Smooth muscle cell of the brain vasculature (primary cell): ENCODE results near the gene UBXN11.
"Not testable (repeated sequence)": the region's sequence is repeated elsewhere in the genome, so short reads cannot be mapped to it uniquely, and the experiment has no call there.

ENCODE experiments used
- DNase-seq: peaks from one replicate; pipeline ENCODE4 v3.0.0-alpha.2; 2012; ENCODE audit warnings: low read depth, low spot score

The UBXN11 gene

DNA sequence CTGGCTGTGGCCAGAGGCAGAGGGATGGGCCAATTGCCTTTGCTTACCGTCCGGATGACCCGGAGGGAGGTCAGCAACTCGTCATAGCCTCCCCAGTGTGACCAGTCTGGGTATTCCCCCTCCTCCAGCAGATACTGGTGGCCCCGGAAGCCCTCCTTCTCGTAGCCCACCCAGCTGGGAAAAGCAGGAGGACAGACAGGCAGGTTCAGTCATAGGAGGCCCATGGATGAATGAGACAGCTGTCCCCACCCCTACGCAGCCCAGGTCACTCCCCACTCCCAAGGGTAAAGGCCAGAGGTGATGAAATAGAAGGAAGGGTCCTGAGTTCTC, 30.7 kb upstream of the UBXN11 start:
- DNase-seq: no peak

DNA sequence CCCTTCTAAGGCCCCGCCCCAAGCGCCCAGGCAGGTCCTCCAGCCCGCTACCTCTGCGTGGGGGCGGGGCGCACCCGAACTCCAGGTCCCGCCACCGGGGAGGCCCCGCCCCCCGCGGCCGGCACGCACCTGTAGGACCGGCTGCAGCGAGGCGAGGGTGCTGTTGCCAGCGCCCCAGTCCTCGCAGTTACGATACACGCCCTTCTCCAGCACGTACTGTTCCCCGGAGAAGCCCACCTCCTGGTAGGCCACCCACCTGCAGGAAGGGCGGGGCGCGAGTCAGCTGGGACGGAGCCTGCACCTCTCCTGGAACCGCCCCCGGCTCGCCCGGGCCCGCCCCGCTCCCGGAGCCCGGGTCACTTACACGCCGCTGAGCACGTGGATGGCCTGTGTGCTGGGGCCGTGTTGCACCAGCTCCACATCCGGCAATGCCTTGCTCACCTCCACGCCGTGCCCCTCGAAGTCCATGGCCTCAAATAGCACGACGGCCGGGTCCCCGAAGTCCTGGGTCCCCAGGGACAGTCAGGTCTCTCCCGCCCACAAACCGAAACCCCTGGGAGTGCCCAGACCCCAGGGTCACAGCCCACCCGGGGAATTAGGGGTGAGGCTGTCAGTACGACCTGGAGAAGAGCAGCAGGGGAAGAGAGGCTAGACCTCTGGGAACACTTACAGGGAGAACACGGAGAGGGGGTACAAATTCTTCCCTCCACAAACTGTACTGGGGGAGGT, 30.2 kb upstream of the UBXN11 start:
- no peak for DNase-seq

DNA sequence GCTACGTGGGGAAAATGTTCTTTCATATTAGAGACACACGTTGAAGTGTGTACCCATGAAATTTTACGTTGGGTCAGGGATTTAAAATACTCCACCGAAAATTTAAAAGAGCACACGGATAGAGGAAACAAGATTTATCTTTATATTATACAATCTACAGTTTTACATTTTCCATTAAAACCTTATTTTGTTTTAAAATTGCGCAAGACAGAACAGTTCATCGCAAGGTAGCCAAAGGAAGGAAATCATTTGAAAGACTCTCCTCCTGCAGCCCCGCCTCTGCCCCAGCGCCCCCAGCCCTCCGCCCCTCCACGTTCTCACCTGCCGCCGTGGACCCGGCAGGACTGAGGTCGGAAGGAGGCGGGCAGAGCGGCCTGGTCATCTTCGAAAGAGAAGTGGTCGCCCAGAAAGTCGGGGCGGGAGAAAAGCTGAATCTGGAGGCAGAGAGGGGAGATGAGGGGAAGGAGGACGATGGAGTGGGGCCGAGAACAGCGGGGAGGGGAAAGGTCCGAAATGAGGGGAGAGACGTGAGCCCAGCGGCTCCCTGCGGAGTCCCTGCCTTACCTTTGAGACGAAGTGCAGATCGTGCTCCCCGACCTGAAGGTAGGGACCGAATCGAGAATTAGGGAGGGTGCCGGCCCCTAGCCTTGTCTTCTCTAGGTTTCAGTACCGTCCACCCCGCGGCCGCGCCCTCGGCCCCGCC, 29.5 kb upstream of the UBXN11 start:
- DNase-seq: no peak

DNA sequence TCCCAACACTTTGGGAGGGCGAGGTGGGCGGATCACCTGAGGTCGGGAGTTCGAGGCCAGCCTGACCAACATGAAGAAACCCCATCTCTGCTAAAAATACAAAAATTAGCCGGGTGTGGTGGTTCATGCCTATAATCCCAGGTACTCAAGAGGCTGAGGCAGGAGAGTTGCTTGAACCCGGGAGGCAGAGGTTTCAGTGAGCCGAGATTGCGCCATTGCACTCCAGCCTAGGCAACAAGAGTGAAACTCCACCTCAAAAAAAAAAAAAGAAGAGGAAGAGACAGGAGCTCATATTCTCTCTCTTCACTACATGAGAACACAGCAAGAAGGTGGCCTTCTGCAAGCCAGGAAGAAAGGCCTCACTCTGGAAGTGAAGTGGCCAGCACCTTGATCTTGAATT, 26.9 kb upstream of the UBXN11 start:
- DNase-seq: not testable (repeated sequence)

DNA sequence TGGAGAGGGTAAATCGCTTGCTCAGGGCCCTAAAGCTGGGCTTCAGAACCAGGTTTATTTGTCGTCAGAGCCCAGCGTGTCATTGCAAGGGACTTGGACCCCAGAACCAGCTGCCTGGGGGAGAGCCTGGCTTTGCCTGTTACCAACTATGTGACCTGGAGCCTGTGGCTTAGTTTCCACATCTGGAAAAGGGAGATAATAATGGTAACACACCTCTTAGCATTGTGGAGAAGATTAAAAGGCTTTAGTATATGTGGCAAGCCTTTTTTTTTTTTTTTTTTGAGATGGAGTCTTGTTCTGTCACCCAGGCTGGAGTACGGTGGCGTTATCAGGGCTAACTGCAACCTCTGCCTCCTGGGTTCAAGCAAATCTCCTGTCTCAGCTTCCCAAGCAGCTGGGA, 23.8 kb upstream of the UBXN11 start:
- no peak for DNase-seq

DNA sequence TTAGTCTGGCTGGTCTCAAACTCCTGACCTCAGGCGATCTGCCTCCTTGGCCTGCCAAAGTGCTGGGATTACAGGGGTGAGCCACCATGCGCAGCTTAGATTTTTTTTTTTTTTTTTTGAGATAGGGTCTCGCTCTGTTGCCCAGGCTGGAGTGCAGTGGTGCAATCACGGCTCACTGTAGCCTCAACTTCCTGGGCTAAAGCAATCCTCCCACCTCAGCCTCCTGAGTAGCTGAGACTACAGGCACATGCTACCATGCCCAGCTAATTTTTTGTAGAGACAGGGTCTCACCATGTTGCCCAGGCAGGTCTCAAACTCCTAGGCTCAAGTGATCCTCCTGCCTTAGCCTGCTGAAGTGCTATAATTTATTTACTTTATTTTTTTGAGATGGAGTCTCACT, 22.9 kb upstream of the UBXN11 start:
- DNase-seq: not testable (repeated sequence)

DNA sequence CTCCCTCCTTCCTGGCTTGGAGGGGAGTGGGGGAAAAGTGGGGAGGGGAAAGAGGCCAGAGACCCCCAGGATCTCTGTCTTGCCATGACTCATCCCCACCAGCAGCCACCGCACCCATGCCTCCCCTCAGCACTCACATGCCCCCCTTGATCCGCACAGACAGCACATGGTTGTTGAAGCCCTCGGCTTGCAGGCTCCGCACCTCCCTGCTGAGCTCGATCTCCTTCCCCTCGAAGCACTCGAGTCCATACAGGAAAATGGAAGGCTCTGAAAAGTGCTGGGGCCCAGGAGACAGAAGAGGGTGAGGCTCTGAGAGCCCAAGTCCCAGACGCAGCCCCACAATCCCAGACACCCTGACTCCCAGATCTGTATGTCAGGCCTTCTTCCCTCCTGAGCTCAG, 22.2 kb upstream of the UBXN11 start:
- DNase-seq: no peak

DNA sequence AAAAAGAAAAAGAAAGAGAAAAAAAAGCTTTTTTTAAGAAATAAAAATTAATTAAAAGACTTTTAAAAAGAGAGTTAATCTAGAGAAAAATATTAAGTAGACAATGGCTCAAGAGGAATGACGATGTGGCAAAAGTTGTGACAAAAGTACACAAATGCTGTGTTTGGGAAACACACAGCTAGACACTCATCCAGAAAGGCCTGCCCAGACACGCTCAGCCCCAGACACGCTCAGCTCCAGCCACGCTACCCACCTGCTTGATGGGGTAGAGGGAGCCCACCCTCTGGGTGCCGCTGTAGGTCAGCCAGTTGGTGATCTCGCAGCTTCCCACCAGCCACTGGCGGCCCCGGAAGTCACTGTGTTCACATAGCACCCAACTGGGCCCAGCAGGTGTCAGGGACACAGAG, 21.5 kb upstream of the UBXN11 start:
- no peak for DNase-seq

DNA sequence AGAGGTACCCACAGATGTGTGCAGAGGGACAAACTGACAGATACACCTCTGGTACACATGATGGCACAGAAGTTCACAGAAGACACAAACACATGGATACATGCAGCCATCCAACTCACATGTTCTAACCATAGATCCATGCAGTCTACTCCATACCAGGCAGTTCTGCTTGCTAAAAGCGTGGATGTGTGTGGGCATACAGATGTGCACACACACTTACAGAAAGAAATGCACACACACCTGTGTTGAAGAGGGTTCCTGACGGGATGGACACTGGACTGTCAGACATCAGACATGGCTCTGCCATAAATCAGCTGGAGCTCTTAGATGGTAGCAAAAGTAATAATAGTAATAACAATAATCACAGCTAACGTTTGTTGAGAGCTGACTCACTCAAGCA, 18.1 kb upstream of the UBXN11 start:
- DNase-seq: no peak

DNA sequence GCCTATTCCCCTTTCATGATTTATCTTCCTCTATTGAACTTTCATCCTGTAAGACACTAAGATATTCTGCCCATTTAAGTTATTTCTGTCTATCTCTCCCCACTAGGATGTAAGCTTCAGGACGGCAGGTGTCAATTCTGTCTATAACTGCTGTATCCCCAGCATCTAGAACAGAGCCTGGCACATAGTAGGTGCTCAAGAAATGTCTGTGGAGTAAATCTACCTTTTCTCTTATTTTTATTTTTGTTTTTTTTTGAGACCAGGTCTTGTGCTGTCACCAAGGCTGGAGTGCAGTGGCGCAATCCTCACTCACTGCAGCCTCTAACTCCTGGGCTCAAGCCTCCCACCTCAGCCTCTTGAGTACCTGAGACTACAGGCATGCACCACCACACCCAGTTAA, 16.9 kb upstream of the UBXN11 start:
- DNase-seq: no peak

DNA sequence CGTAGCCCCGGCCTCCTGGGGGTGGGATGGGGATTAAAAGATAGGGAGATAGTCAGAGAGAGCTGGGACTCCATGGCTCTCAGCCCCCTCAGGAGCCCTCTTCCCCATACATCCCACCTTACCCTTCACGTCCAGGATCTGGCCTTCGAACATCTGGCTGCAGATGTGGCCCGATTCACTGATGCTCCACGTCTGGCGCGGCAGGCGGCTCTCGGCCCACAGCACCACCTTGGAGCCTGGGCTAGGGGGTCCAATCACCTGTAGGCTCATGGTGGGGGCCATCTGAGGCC, 15.6 kb upstream of the UBXN11 start:
- no peak for DNase-seq

DNA sequence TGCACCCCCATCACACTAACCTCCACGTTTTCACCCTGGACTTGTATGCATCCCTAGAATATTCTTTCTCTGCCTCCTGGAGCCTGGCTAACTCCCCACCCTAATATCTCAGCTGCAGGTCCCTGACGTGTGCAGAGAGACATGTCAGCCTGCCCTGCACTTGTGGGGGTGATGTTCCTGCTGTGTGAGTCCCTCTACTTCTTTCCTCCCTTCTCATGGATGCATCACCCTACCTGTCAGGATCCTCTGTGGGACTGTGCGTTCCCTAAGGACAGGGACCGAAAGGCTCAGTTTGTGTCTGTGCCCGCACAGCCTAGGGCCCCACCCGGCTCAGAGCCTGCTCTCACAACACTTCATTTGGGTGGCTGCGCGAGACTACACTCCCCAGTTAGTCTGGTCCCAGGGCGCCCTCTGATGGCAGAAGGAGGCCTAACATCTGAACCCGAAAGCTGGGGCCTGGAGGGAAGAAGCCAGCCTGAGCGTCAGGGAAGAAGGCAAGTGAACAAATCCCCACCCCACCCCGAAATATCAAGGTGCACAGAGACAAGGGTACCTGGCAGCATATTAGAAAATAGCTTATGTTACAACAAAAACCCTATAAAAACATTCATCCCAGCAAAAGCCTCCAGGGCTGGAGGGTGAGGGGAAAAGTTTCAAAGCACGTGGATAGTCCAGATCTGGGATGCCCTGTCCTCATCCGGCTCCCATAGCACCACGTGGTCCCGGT, 15.0 kb upstream of the UBXN11 start:
- peak; percentile 57 for DNase-seq

DNA sequence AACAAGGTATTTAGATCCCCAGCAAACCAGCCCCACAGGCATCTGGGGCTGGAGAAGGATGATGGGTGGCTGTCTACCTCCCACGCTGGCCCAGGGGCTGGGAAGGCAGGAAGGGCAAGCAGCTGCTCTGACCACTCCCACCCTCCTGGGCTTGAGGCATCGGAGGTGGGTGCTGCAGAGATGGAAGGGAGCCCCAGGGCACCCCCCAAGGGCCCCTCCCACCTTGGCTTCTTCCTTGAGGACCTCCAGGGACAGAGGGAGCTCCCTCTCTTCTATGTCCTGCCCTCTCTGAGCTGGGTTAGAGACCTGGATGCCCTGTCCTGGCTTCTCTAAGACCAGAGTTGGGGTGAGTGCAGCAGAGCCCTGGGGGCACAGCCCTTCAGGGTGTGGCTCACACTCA, 14.5 kb upstream of the UBXN11 start:
- DNase-seq: no peak

DNA sequence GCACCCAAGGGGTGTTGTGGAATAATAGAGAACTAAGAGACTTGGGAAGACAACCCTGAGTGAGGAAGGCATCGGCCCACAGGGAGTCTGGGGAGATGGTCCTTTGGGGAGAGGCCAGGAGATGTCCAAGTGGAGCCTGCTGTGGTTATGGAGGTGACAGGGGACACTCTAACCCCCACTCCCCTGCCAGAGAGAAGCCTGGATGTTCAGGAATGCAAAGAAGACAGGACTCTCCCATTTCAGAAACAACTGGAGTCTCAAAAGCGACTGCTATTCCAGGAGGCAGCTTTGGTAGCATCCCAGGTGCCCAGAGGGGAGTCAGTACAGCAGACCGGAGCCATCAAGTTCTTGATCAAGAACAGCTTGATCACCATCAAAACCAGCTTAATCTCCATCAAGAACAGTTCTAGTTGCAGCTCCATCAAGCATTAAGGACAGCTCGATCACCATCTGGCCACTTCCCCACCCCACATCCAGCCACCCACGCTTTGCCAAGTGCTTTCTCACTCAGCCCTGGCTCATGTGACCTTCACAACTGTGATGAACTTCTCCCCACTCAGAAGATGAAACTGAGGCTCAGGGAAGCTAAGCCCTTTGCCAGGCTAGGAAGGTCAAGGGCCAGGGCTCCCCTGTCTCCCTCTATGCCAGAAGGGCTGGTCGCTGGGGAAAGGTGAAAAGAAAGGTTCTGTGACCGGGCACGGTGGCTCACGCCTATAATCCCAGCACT, 12.1 kb upstream of the UBXN11 start:
- DNase-seq: no peak

DNA sequence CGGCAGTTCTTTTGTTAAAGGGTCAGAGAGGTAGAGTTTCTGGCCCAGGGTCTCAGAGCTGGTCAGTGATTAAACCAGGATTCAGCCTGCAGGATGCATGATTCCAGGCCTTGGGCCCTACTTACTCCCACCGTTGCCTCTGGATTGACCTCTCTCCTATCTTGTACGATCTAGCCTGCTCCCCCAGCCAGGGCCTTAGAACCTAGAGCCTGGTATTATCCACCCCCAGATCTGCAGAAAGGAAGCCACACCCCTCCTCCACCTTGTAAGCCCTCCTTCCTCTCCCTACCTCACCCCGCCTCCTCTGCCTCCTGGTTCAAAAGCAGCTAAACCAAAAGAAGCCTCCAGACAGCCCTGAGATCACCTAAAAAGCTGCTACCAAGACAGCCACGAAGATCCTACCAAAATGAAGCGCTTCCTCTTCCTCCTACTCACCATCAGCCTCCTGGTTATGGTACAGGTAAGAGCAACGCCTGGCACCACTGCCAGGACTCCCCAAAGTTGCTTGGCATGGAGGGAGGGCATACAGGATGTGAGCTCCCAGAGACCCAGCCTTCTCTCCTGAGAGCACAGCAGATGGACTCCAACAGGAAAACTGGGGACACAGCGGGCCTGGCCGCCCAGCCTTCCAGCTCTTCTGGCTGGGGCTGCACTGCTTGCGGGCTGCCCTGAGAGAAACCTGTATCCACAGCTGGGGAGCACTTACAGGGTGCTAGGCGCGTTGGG, 11.3 kb upstream of the UBXN11 start, which contains the start of gene CD52:
Gene CD52 (plus strand): TSS at position 347 of the 726 bp plus-strand sequence. CDS start 60 bp downstream, at position 407.
- DNase-seq: no peak

DNA sequence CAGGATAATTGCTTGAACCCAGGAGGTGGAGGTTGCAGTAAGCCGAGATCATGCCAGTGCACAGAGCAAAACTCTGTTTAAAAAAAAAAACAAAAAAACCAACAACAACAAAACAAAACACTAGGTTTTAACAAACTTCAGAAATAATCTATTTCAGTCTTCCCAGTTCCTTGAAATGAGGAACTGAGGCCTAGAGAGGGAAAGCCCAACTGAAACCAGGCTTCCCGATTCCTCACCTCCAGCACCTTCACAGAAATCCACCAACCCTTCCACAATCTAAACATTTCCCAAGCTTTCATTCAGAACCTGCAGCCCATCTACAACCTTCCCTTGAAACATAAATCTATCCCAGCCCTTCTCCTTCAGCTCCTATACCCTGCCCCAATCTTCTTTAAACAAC, 10.7 kb upstream of the UBXN11 start:
- no peak for DNase-seq

DNA sequence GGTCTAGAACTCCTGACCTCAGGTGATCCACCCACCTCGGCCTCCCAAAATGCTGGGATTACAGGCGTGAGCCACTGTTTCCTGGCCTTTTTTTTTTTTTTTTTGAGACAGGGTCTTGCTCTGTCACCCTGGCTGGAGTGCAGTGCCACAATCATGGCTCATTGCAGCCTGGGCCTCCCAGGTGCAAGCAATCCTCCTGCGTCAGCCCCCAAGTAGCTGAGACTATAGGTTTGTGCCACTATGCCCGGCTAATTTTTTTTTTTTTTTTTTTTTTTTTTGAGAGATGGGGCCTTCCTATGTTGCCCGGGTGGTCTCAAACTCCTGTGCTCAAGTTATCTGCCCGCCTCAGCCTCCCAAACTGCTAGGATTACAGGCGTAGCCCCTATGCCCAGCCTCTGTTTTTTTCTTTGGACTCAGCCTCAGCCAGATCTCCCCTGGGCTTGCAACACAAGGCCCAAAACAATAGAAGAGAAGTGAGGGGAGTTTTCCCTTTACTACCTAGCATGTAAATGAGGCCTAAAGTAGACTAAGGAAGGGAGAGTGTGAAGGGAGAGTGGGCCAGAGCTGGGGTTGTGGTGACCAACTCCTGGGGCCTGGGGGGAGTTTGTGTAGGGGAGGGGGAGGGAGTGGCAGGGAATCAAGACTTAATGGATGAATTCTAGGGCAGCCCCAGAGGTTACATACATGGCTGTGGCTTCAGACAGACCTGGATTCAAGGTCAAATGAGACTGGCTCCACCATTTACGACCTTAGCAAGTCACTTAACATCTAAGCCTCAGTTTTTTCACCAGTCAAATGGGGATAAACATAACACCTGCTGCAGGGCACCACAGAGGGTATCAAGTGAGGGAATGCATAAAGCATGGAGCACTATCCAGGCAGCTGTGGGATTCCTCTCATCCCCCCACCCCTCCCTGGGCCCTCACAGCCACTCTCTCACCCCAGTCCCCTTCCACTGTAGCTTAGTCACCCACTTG, 9.7 kb upstream of the UBXN11 start:
- no peak for DNase-seq

DNA sequence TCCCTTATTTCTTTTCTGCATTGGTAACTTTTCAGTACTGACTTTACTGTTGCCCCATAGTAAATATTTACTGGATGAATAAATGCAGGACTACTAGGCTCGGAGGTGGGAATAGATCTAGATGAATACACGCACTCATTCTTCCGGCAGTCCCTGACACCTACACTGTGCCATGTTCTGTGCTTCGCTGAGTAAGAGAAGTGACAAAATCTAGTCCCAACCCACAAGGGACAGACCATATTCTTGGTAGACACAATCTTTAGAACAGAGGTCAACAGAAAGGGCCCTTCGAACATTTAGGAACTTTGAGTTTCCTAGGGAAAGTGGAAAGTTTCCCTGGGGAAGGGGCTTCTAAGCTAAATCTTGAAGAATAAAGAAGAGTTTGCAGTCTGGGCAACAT, 8.1 kb upstream of the UBXN11 start:
- DNase-seq: no peak

DNA sequence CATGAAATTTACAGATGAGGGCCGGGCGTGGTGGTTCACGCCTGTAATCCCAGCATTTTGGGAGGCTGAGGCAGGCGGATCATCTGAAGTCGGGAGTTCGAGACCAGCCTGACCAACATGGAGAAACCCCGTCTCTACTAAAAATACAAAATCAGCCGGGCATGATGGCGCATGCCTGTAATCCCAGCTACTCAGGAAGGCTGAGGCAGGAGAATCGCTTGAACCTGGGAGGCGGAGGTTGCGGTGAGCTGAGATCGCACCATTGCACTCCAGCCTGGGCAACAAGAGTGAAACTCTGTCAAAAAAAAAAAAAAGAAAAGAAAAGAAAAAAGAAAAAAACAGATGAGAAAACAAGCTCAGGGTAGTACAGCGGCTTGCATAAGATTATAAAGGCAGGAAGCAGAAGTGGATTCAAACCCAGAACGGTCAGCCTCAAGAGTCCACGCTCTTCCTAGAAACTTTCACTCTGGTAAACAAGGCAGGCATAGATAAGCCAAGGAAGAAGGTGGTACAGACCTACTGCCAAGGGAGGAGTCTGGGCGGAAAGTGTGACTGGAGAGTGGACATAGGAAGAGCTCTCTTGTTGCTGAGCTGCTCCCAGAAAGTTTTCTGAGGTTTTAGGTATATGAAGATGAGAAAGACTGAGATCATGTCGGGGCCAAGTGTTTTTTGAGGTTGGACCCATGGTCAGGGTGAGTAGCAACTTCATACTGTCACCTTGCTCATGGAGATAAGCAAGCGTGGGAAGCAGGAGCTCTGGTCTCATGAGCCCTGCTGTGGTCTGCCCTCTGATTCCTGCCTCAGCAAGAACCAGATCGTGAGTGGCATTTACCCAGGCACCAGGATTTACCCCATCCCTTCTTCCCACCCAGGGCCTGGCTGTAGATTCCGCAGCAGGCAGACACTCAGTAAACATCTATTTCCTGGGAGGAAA, 1.8 kb upstream of the UBXN11 start:
- DNase-seq: not testable (repeated sequence)
